CD1c-positive myeloid dendritic cell (primary cell): ENCODE results near the gene BHLHE40.
A peak's percentile ranks its signal among the peaks of the same experiment; 100 is the strongest.

ENCODE experiments used
- DNase-seq: peaks from one replicate; pipeline ENCODE4 v3.0.0-alpha.2; 2016; ENCODE audit errors: extremely low spot score

The BHLHE40 gene

GRCh38 chr3:4979428-4980228 lies at the start of gene BHLHE40:
Gene BHLHE40 (plus strand): TSS chr3:4979437. CDS start chr3:4979719, 282 bp downstream.
- DNase-seq = no peak

DNA sequence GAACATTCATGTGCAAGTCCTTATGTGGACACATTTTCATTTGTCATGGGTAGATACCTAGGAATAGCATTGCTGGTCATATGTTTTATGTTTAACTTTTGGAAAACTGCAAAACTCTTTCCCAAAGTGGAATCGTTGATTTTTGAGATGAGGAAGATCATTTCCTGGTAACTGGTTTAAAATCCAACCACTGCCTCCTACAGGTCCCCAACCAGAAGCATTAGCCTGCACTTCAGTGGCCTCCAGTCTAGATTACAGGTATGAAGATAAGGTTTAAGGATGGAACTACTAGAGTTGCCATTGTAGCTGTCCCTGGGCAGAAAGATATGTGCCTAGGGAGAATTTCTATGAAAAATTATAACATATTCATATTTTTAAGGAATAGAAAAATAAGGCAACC lies 48.7 kb upstream of the BHLHE40 start:
- DNase-seq = no peak

- DNase-seq = no peak
Observed at GRCh38 chr3:4934050-4934449, 45.2 kb upstream of the BHLHE40 start.

DNA sequence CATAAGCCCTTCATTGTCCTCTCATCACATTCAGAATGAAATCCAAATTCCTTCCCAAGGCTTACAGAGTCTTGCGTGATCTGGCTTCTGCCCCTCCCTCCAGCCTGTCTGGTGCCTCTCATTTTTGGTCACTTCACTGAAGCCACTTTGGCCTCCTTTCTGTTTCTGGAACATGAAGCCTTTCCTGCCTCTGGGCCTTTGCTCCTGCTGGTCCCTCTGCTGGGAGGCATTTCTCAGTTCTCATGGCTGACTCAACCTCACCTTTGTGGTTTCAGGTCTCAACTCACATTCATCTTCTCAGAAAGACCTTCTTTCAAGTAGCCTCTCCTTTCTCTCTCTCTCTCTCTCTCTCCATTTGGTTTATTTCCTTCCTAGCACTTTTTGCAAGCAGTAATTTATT lies 43.9 kb upstream of the BHLHE40 start:
- no peak for DNase-seq

- no peak for DNase-seq
Observed at GRCh38 chr3:4936982-4937614, 42.1 kb upstream of the BHLHE40 start.

DNA sequence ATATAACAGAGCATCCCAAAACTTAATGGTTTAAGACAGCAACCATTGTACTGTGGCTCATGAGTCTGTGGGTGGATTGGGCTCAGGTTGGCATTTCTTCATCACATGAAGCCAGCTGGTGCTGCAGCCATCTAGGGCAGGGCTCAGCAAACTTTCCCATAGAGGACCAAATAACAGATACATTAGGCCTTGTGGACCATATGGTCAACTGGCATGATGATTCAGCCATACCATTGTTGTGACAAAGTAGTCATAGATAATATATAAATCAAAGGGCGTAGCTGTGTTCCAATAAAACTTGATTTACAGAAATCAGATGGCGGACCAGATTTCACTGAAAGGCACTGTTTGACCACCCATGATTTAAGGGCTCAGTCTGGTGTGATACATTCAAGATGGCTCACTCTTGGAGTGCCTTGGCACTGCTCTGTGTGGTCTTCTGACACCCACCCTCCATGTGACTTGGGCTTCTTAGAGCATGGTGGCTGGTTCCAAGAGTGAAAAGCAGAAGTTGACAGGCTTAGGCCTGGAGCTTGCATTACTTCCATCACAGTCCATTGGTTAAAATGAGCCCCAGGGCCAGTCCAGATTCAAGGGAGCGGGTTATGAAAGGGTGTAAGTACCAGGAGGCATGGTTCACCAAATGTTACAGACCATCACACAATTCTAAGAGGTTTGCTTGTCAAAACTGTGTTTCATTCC lies 40.8 kb upstream of the BHLHE40 start:
- no peak for DNase-seq

DNA sequence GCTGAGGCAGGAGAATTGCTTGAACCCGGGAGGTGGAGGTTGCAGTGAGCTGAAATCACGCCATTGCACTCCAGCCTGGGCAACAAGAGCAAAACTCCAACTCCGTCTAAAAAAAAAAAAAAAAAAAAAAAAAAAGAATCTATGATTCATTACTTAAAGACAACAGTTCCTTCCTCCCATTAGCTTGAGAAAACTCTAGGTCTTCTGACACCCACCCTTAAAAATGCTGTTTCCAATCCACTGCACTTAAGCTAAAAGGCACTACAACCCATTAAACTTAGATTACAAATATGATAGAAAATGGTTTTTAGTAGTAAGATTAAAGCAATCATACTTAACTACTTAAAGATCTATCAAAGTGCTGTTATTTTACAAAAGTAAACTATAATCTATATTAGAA lies 40.0 kb upstream of the BHLHE40 start:
- no peak for DNase-seq

GRCh38 chr3:4940985-4941384 lies 38.3 kb upstream of the BHLHE40 start:
- DNase-seq = no peak

GRCh38 chr3:4943549-4943948 lies 35.7 kb upstream of the BHLHE40 start:
- no peak for DNase-seq

DNA sequence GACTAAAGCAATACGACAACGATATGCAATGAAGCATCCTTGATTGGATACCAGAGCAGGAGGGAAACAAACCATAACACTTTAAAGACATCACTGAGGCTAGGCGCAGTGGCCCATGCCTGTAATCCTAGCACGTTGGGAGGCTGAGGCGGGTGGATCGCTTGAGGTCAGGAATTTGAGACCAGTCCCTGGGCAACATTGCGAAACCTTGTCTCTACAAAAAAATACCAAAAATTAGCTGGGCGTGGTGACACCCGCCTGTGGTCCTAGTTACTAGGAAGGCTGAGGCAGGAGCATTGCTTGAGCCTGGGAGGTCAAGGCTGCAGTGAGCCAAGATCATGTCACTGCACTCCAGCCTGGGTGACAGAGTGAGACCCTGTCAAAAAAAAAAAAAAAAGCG lies 33.9 kb upstream of the BHLHE40 start:
- DNase-seq = no peak

DNA sequence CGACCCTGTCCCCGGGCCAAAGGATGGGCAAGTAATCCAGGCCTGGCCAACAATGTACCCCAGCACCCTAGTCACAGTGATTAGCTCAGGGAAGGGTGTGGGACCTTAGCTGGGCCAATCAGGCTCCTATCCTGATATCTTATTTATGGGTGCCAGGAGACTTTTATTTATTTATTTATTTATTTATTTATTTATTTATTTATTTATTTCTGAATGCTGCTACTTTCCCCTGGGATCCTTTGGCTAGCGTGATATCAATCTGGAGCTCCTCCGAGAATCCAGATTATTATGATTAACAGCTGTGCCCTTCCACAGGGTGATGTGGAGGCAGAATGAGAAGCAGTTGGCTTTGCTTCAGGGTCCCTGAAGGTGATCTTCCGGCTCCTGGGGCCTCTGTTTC lies 32.2 kb upstream of the BHLHE40 start:
- no peak for DNase-seq

DNA sequence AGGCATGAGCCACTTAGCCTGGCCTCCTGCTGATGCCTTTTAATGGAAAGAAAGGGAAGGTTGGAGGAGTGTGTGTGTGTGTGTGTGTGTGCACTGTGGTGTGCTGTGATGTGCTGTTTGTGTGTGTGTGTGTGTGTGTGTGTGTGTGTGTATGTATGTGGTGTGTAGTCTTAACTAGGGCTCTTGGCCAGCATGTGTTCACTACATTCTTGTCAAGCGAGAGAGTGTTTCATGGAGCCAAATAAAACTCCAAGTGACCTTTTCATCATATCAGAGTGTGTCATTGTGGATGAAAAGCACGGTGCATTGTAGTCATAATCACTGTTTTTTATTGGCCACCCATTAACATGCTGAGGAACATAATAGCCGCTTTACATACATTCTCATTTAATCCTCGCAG lies 30.8 kb upstream of the BHLHE40 start:
- no peak for DNase-seq

GRCh38 chr3:4949004-4949403 lies 30.2 kb upstream of the BHLHE40 start:
- DNase-seq = no peak

GRCh38 chr3:4949659-4950058 lies 29.6 kb upstream of the BHLHE40 start:
- no peak for DNase-seq

- peak; percentile 49 for DNase-seq
Observed at GRCh38 chr3:4950351-4950784, 28.9 kb upstream of the BHLHE40 start.

DNA sequence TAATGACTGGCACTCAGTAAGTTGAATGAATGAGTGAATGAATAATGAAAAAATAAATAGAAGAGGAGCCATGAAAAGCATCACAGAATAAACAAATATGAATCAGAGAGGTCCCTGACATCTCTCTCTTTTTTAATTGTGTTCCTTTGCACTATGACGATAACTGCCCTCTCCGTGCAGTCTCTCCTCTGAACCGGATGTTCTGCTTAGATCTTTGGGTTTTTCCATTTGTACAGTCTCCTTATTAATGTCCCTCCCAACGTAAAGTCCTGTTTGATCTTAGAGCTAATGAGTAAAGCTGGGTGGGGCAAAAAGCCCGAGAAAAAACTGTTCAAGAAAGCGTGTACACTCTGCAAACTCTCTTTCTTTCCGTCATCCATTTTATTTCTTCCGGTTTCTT lies 28.3 kb upstream of the BHLHE40 start:
- DNase-seq = no peak

DNA sequence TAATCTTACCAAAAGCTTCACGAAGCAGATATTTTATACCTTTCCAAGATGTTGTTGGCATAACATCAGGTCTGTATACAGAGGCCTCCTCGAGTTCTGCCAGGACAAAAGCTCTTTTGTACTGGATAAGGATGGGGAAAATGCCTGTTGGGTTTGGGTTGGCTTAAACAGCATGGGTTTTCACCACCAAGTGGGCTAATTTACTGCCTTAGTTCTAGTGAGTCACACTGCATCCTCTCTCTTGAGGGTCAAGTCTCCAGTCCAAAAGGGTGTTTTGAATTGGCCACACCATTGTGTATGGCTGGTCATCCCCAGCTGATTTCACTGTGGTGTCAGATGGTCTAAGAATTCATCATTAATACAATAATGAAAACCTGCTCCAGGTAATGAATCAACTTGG lies 26.1 kb upstream of the BHLHE40 start:
- no peak for DNase-seq

DNA sequence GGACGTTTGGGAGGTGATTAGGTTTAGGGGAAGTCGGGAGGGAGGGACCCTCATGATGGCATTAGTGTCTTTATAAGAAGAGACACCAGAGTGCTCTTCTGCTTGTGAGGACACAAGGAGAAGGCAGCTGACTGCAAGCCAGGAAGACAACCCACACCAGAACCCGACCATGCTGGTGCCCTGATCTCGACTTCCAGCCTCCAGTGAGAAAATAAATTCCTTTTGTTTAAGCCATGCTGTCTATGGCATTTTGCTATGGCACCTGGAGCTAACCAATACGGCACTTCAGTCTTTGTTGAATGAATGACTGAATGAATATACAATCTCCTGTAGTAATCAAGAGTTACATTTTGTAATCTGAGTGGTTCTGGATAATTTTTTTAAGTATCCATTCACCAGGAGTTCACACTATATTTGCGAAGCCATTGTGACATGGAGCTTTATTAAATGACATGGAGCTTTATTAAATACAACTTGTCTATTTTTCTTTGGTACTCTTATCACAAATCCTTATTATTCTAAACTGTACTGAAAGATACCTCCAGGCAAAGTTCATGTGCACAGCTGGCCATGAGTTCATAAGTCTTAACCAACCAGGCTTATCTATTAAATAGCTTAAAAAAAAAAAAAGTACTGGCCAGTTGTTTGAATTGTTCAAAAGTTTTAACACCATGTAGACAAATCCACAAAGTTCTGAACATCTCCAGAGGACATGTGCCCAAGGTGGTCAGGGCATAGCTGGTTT lies 24.8 kb upstream of the BHLHE40 start:
- DNase-seq = no peak

DNA sequence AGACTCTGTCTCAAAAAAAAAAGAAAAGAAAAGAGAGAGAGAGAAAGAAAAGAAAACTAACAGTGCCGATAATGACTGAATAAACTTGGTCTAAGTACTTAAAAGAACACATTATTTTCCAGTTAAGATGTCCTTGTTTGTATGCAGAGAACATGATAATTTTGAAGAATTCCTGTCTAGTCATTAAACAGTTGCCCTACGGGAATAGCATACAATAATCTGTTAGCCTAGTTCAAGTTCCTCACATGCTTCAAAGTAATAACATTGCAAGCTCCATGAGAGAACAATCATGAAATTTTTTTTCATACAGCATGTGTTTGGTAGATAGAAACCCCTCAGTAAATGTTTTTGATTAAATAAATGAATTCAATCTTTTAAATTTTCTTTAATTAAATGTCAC lies 23.1 kb upstream of the BHLHE40 start:
- DNase-seq = no peak

GRCh38 chr3:4956738-4957137 lies 22.5 kb upstream of the BHLHE40 start:
- no peak for DNase-seq

GRCh38 chr3:4957978-4958377 lies 21.3 kb upstream of the BHLHE40 start:
- no peak for DNase-seq

GRCh38 chr3:4959180-4959579 lies 20.1 kb upstream of the BHLHE40 start:
- no peak for DNase-seq
